Fibroblast of lung (primary cell): Measurements from ENCODE around the gene KBTBD2. TPM values are rescaled to one million over a fixed set of nuclear protein-coding genes. Genes with fewer than 3 reads are reported as not detected.
"Not testable (repeated sequence)": the region's sequence is repeated elsewhere in the genome, so short reads cannot be mapped to it uniquely, and the experiment has no call there.

Experiments used
- DNase-seq, 2 donors: peaks; one replicate each; pipeline versions ENCODE4 v3.0.0 to v3.0.0-alpha.2; 2010; ENCODE audit warnings: low read depth in 2 of 2
- H2AFZ ChIP-seq: 2 replicates; pipeline ENCODE4 v1.5.1; 2012; ENCODE audit warnings: low read length, control low read depth, inconsistent platforms
- H3K27ac ChIP-seq: 2 replicates; pipeline ENCODE4 v1.5.1; 2011; ENCODE audit warnings: low read length, control low read depth; ENCODE audit not compliant: insufficient read depth
- H3K27me3 ChIP-seq: 2 replicates; pipeline ENCODE4 v1.5.1; 2011; ENCODE audit warnings: mild to moderate bottlenecking, low read length; ENCODE audit not compliant: control insufficient read depth, insufficient read depth
- H3K36me3 ChIP-seq: 2 replicates; pipeline ENCODE4 v1.5.1; 2011; ENCODE audit warnings: low read length; ENCODE audit not compliant: control insufficient read depth, insufficient read depth
- H3K4me1 ChIP-seq: 2 replicates; pipeline ENCODE4 v1.5.1; 2011; ENCODE audit warnings: low read length; ENCODE audit not compliant: control insufficient read depth, insufficient read depth; ENCODE audit errors: extremely low read depth
- H3K4me2 ChIP-seq: 2 replicates; pipeline ENCODE4 v1.5.1; 2011; ENCODE audit warnings: low read length, control low read depth; ENCODE audit not compliant: insufficient read depth; ENCODE audit errors: extremely low read depth
- H3K4me3 ChIP-seq, 4 experiments: fragments of 200-600 bp in 1 of 4; sonication (generic) in 1 of 4; replicated peaks in 1 of 4; 2 replicates each; pipeline ENCODE4 v1.5.1; 2011 to 2016; ENCODE audit warnings: low read length in 4 of 4, low read depth in 3 of 4, mild to moderate bottlenecking in 3 of 4, control low read depth in 2 of 4, inconsistent platforms in 1 of 4, mixed read lengths in 1 of 4; ENCODE audit not compliant: insufficient read depth in 1 of 4; ENCODE audit errors: control extremely low read depth in 1 of 4
- H3K79me2 ChIP-seq: 2 replicates; pipeline ENCODE4 v1.5.1; 2012; ENCODE audit warnings: mild to moderate bottlenecking, low read length, inconsistent platforms; ENCODE audit not compliant: control insufficient read depth, insufficient read depth
- H3K9ac ChIP-seq: 2 replicates; pipeline ENCODE4 v1.5.1; 2011; ENCODE audit warnings: mild to moderate bottlenecking, low read length, control low read depth; ENCODE audit not compliant: insufficient read depth
- H3K9me3 ChIP-seq: 2 replicates; pipeline ENCODE4 v1.5.1; 2012; ENCODE audit warnings: low read depth, low read length; ENCODE audit not compliant: control insufficient read depth, insufficient read depth
- H4K20me1 ChIP-seq: 2 replicates; pipeline ENCODE4 v1.5.1; 2011; ENCODE audit warnings: low read length; ENCODE audit not compliant: control insufficient read depth, insufficient read depth; ENCODE audit errors: extremely low read depth
- CTCF ChIP-seq, 2 donors: IDR thresholded peaks in 1 of 2; conservative IDR thresholded peaks in 1 of 2; 1 replicate in 1 of 2; 2 replicates in 1 of 2; pipeline ENCODE4 v1.5.1; 2011 to 2012; ENCODE audit warnings: low read length in 2 of 2, control low read depth in 1 of 2, inconsistent platforms in 1 of 2, low read depth in 1 of 2, mild to moderate bottlenecking in 1 of 2
- EZH2 ChIP-seq: IDR thresholded peaks from 2 replicates; pipeline ENCODE4 v1.5.1; 2012; ENCODE audit warnings: low read length, control low read depth, mild to moderate bottlenecking; ENCODE audit errors: missing control alignments
- polyA plus RNA-seq, 2 donors: library from polyadenylated mRNA; depleted of rRNA in 1 of 2; stranded (reverse) in 1 of 2; unstranded in 1 of 2; fragments of >200 nt; gene quantifications; 2 replicates each; pipeline ENCODE4 v1.2.1, GENCODE V29; 2011 to 2012; ENCODE audit warnings: missing spikeins in 1 of 2
- total RNA-seq: library from RNA; depleted of rRNA; stranded (reverse); fragments of >200 nt; gene quantifications from 2 replicates; pipeline ENCODE4 v1.2.1, GENCODE V29; 2014

Gene KBTBD2
- total and polyA plus RNA-seq, 2 donors (not counting 1 experiment from before 2014, with no cell fraction given): 26.7 to 29.2 TPM

DNA sequence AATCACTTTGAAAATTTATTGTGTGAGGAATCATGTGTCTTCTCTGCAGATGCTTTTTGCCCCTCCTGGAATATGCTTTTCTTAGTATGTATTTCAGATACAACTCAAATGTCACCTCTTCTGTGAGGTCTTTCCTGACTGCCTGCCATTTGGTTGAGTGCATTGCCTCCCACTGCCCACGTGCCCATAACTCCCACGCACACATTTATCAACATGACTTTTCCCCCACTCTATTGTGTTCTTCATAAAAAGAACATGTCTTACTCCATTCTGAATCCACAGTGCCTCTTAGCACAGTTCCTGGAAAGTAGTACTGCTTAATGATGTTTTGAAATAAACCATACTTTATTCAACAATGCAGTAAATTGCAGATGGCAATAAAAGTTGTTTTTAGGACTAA is 42.9 kb downstream of the KBTBD2 start:
- H3K4me3 ChIP-seq, H3K27me3 ChIP-seq, H3K9me3 ChIP-seq, H3K36me3 ChIP-seq, H3K9ac ChIP-seq, H3K79me2 ChIP-seq, H3K27ac ChIP-seq, H3K4me2 ChIP-seq, DNase-seq, H4K20me1 ChIP-seq, H2AFZ ChIP-seq, H3K4me1 ChIP-seq: not testable (repeated sequence)

DNA sequence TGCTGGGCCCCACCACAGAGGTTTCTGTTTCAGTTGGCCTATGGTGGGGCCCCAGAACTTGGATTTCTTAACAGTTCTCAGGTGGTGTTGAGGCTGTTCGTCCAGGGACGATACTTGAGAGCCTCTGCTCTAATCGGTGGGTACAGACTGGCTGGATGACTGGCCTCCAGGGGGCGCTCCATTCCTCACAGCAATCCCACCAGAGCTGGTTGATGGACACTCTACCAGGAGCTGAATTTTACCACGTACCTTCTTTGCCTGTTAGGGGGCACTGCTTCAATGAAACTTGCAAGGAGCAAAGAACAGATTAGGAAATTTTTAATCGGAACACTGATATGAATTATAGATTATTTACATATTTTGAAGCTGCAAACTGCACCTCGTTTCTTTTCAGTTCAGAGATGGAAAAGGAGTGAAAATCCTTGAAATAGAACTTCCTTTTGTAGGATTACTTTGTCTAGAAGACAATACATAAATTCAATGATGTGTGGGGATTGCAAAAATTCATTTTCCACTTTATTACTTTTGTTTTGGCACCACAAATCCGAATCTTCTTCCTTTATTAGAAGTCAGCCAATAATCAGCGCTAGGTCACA is 44.8 kb downstream of the KBTBD2 start:
- H3K36me3 ChIP-seq: no peaks in the 10 kb centered on the region
- no peaks in the 10 kb centered on the region for H3K27me3 ChIP-seq
- no peaks in the 10 kb centered on the region for H3K4me1 ChIP-seq
- no peak overlapping the region for H3K27ac ChIP-seq
- no peaks in the 10 kb centered on the region for H3K9me3 ChIP-seq
- H3K4me2 ChIP-seq: no peak overlapping the region
- peak; percentile 61 to 73 for DNase-seq
- H2AFZ ChIP-seq: no peak overlapping the region
- TF ChIP-seq CTCF (conservative IDR thresholded peaks at IDR 0.05 in 1 of 2, IDR thresholded peaks at IDR 0.05 in 1 of 2; ENCODE audit: low read depth in 1 of 2, low read length in 2 of 2): peak; percentile 54 to 57
- no peak for TF ChIP-seq EZH2
- H3K9ac ChIP-seq: no peak overlapping the region
- no peaks in the 10 kb centered on the region for H3K79me2 ChIP-seq
- H3K4me3 ChIP-seq: no peak overlapping the region
- no peaks in the 10 kb centered on the region for H4K20me1 ChIP-seq

DNA sequence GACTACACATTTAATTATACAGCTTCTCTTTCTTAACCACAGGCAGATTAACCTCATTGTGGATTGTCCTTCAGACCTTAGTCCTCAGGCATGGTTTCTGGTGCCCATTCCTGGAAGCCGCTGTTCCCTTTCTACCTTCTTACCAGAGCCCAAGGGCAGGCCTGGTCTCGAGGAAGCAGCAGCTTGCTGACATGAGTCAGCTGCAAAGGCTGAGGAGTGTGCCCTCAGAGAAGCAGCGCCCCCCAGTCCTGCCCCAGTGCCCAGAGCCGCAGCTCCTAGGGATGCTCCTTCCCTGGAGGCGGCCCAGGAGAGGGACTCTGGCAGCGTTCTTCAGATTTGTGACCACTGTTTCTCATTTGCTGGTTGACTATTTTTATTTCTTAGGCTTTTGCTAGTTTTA is 46.8 kb downstream of the KBTBD2 start:
- H2AFZ ChIP-seq: not testable (repeated sequence)

GRCh38 chr7:32843763-32844162 is 47.8 kb downstream of the KBTBD2 start:
- not testable (repeated sequence) for H2AFZ ChIP-seq, DNase-seq

More for the DNA sequence above, 46.8 kb downstream of the KBTBD2 start:
- H3K27ac ChIP-seq, H3K9me3 ChIP-seq, H3K4me2 ChIP-seq, H3K4me1 ChIP-seq, DNase-seq, H4K20me1 ChIP-seq, H3K27me3 ChIP-seq, H3K36me3 ChIP-seq, H3K79me2 ChIP-seq, H3K4me3 ChIP-seq, H3K9ac ChIP-seq: not testable (repeated sequence)

DNA sequence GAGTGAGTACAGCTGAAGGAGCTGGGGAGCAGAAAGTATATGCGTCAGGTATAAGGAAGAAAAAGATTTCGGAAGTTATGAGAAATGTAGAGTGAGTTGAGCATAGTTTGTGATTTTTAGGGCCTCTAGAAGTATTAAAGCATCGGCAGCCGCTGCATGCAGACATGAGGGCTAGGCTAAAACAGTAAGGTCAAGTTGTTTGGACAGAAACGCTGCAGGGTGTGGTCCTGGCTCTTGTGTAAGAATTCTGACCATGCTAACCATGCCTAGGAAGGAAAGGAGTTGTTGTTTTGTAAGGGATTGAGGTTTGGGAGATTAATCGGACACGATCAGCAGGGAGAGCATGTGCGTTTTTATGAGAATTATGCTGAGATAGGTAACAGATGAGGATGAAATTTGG is 51.7 kb downstream of the KBTBD2 start:
- not testable (repeated sequence) for H3K79me2 ChIP-seq, H3K4me1 ChIP-seq, H4K20me1 ChIP-seq, H3K27me3 ChIP-seq, H3K9ac ChIP-seq, H2AFZ ChIP-seq, H3K4me2 ChIP-seq, H3K27ac ChIP-seq, H3K36me3 ChIP-seq, H3K4me3 ChIP-seq, H3K9me3 ChIP-seq
- DNase-seq: peak in 1 of 2 donors; percentile 4

More at GRCh38 chr7:32843763-32844162, 47.8 kb downstream of the KBTBD2 start:
- H3K9me3 ChIP-seq, H3K9ac ChIP-seq, H3K27me3 ChIP-seq, H3K4me3 ChIP-seq, H3K36me3 ChIP-seq, H3K4me1 ChIP-seq, H3K27ac ChIP-seq, H3K79me2 ChIP-seq, H4K20me1 ChIP-seq, H3K4me2 ChIP-seq: not testable (repeated sequence)

DNA sequence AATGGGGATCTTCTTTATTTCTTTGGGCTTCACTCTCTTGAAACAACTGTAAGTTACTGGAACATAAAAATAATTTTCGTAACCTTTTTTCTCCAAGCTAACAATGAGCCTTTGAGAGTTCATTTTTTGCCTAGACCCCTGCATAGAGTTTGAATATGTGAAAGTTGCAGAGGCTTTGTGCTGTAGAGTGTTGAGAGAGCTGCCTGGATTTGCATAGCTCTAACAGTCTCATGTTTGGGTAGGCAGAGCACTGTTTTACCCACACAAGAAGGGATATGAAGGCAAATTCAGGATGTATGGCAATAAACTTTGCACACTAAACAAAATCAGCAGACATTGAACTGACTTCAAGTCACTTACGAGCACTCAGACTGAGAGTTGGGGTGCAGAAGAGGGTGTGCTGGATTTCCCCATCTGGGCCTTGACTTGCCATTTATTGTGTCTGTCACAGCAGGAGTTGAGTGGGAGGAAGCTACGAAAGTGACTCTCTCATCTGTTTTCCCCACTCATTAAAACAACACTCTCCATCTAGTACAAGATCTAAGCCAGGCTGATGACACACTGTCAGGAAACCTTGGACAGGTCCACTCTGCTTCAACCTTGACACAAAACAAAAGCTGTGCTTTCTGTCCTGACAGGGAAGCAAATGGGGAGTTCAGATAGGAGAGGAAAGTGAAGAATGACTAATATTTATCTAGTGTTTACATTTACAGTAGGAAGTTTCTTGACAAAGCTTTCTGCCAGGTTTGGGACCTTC is 62.4 kb downstream of the KBTBD2 start:
- H3K4me2 ChIP-seq, H3K27ac ChIP-seq, DNase-seq, H3K79me2 ChIP-seq, H3K4me1 ChIP-seq, H3K9me3 ChIP-seq, H3K9ac ChIP-seq, H3K27me3 ChIP-seq, H3K4me3 ChIP-seq, H4K20me1 ChIP-seq, H2AFZ ChIP-seq, H3K36me3 ChIP-seq: not testable (repeated sequence)
